H1 (cell line): ENCODE data around the gene SART1. TPM values are rescaled to one million over a fixed set of nuclear protein-coding genes. Genes with fewer than 3 reads are reported as not detected.
"Not testable (repeated sequence)": the region's sequence is repeated elsewhere in the genome, so short reads cannot be mapped to it uniquely, and the experiment has no call there.

Source experiments
- CTCF ChIA-PET: fragments of 300-600 bp; sonication (Branson Sonifier 250); formaldehyde crosslinking; loops from one replicate; lab custom pipeline; 2021; ENCODE audit not compliant: partially characterized antibody; lab: Charles Lee
- POLR2A ChIA-PET: fragments of 300-600 bp; sonication (Branson Sonifier 250); formaldehyde crosslinking; loops from one replicate; lab custom pipeline; 2021; ENCODE audit warnings: inconsistent platforms; ENCODE audit not compliant: partially characterized antibody; lab: Charles Lee
- DNase-seq, 2 experiments: peaks; one replicate each; pipeline versions ENCODE4 v3.0.0 to v3.0.0-alpha.2; 2010 to 2022; ENCODE audit warnings: low spot score in 2 of 2, low read depth in 1 of 2, mixed read lengths in 1 of 2
- FAIRE-seq: peaks from 2 replicates; lab custom pipeline; 2011; peaks lifted over from hg19 to GRCh38; lab: Jason Lieb, UNC
- H2AFZ ChIP-seq: 2 replicates; pipeline ENCODE4 v1.8.1; 2012; ENCODE audit warnings: low read length, inconsistent platforms
- H2AK5ac ChIP-seq: 2 replicates; pipeline ENCODE4 v1.6.1; 2013; ENCODE audit warnings: low read depth, low read length
- H2BK120ac ChIP-seq: replicated peaks from 2 replicates; pipeline ENCODE3; 2013; ENCODE audit warnings: low read depth, low read length, inconsistent platforms
- H2BK12ac ChIP-seq: 2 replicates; pipeline ENCODE4 v1.6.1; 2013; ENCODE audit warnings: low read depth, low read length
- H2BK15ac ChIP-seq: 2 replicates; pipeline ENCODE4 v1.6.1; 2013; ENCODE audit warnings: low read length
- H2BK20ac ChIP-seq: 2 replicates; pipeline ENCODE4 v1.6.1; 2013; ENCODE audit warnings: low read length
- H2BK5ac ChIP-seq: 2 replicates; pipeline ENCODE4 v1.6.1; 2013; ENCODE audit warnings: low read depth, low read length
- H3K14ac ChIP-seq: 2 replicates; pipeline ENCODE4 v1.6.1; 2013; ENCODE audit warnings: inconsistent platforms; ENCODE audit not compliant: insufficient read length
- H3K18ac ChIP-seq: 2 replicates; pipeline ENCODE4 v1.6.1; 2013; ENCODE audit warnings: low read length; ENCODE audit errors: extremely low read depth
- H3K23ac ChIP-seq: 2 replicates; pipeline ENCODE4 v1.6.1; 2013; ENCODE audit warnings: inconsistent platforms; ENCODE audit not compliant: insufficient read length
- H3K23me2 ChIP-seq: 2 replicates; pipeline ENCODE4 v1.6.1; 2013; ENCODE audit warnings: low read depth, low read length
- H3K27ac ChIP-seq: 2 replicates; pipeline ENCODE4 v1.6.1; 2011; ENCODE audit warnings: low read depth, low read length, inconsistent platforms
- H3K27me3 ChIP-seq, 4 experiments: replicated peaks in 1 of 4; 1 replicate in 1 of 4; 2 replicates in 3 of 4; pipeline versions ENCODE4 v1.6.1 to v1.8.1; 2011 to 2013; ENCODE audit warnings: low read length in 3 of 4, mild to moderate bottlenecking in 3 of 4, inconsistent platforms in 2 of 4, mixed read lengths in 2 of 4, moderate library complexity in 1 of 4; ENCODE audit not compliant: control insufficient read depth in 3 of 4, insufficient read depth in 3 of 4; ENCODE audit errors: extremely low read depth in 1 of 4
- H3K36me3 ChIP-seq, 4 experiments: 2 replicates each; pipeline versions ENCODE4 v1.6.1 to v1.8.1; 2011 to 2013; ENCODE audit warnings: mild to moderate bottlenecking in 4 of 4, low read length in 3 of 4, moderate library complexity in 2 of 4, control low read depth in 1 of 4, inconsistent platforms in 1 of 4; ENCODE audit not compliant: insufficient read depth in 4 of 4, control insufficient read depth in 2 of 4
- H3K4ac ChIP-seq: replicated peaks from 2 replicates; pipeline ENCODE3; 2013; ENCODE audit warnings: low read length, low read depth, mixed read lengths, inconsistent platforms; ENCODE audit not compliant: insufficient read length
- H3K4me1 ChIP-seq, 4 experiments: replicated peaks in 1 of 4; 1 replicate in 1 of 4; 2 replicates in 3 of 4; pipeline versions ENCODE4 v1.6.1 to v1.8.1; 2011 to 2013; ENCODE audit warnings: low read length in 3 of 4, inconsistent platforms in 2 of 4, mixed read lengths in 1 of 4; ENCODE audit not compliant: insufficient read depth in 4 of 4, control insufficient read depth in 3 of 4
- H3K4me2 ChIP-seq, 2 experiments: 2 replicates each; pipeline versions ENCODE4 v1.6.1 to v1.8.1; 2011 to 2013; ENCODE audit warnings: low read depth in 2 of 2, low read length in 2 of 2, control low read depth in 1 of 2, inconsistent platforms in 1 of 2, mild to moderate bottlenecking in 1 of 2; ENCODE audit not compliant: insufficient read depth in 1 of 2
- H3K4me3 ChIP-seq, 4 experiments: fragments of 200-600, 300-600 bp in 1 of 4; sonication (generic), shearing (Covaris generic), sonication (Bioruptor Twin) in 1 of 4; 2 replicates each; pipeline versions ENCODE4 v1.5.1 to v1.8.1; 2011 to 2016; ENCODE audit warnings: low read length in 4 of 4, low read depth in 3 of 4, control low read depth in 2 of 4, inconsistent platforms in 2 of 4, mild to moderate bottlenecking in 2 of 4, mixed read lengths in 1 of 4, moderate library complexity in 1 of 4; ENCODE audit not compliant: insufficient read depth in 2 of 4; ENCODE audit errors: extremely low read depth in 1 of 4
- H3K56ac ChIP-seq: replicated peaks from 2 replicates; pipeline ENCODE3; 2013; ENCODE audit warnings: low read depth, mild to moderate bottlenecking, mixed read lengths, low read length, inconsistent platforms; ENCODE audit not compliant: insufficient read length
- H3K79me1 ChIP-seq: 2 replicates; pipeline ENCODE4 v1.6.1; 2013; ENCODE audit warnings: low read depth, low read length, control low read depth
- H3K79me2 ChIP-seq, 2 experiments: 2 replicates each; pipeline versions ENCODE4 v1.6.1 to v1.8.1; 2012 to 2013; ENCODE audit warnings: low read length in 2 of 2, mild to moderate bottlenecking in 2 of 2, inconsistent platforms in 1 of 2; ENCODE audit not compliant: insufficient read depth in 2 of 2, control insufficient read depth in 1 of 2
- H3K9ac ChIP-seq, 4 experiments: replicated peaks in 1 of 4; 1 replicate in 1 of 4; 2 replicates in 3 of 4; pipeline versions ENCODE4 v1.6.1 to v1.8.1; 2011 to 2013; ENCODE audit warnings: low read depth in 3 of 4, low read length in 3 of 4, control low read depth in 2 of 4, mild to moderate bottlenecking in 2 of 4, moderate library complexity in 2 of 4, inconsistent platforms in 1 of 4; ENCODE audit errors: extremely low read depth in 1 of 4
- H3K9me3 ChIP-seq, 2 experiments: 2 replicates each; pipeline versions ENCODE4 v1.6.1 to v1.8.1; 2012 to 2013; ENCODE audit warnings: mild to moderate bottlenecking in 2 of 2, moderate library complexity in 2 of 2, control low read depth in 1 of 2, inconsistent platforms in 1 of 2, low read depth in 1 of 2, low read length in 1 of 2, mixed read lengths in 1 of 2; ENCODE audit not compliant: insufficient read depth in 2 of 2
- H4K20me1 ChIP-seq, 2 experiments: replicated peaks in 1 of 2; 2 replicates each; pipeline versions ENCODE3 to v1.8.1; 2011 to 2013; ENCODE audit warnings: inconsistent platforms in 2 of 2, low read length in 2 of 2, mild to moderate bottlenecking in 1 of 2; ENCODE audit not compliant: insufficient read depth in 2 of 2, control insufficient read depth in 1 of 2
- H4K5ac ChIP-seq: 2 replicates; pipeline ENCODE4 v1.6.1; 2013; ENCODE audit warnings: low read length, low read depth, mixed read lengths, inconsistent platforms; ENCODE audit not compliant: insufficient read length
- H4K8ac ChIP-seq: 2 replicates; pipeline ENCODE4 v1.8.0; 2013; ENCODE audit warnings: mild to moderate bottlenecking, moderate library complexity, low read length, inconsistent platforms; ENCODE audit not compliant: insufficient read depth; ENCODE audit errors: extremely low read depth
- H4K91ac ChIP-seq: replicated peaks from 2 replicates; pipeline ENCODE3; 2013; ENCODE audit warnings: low read length, mixed read lengths, inconsistent platforms; ENCODE audit not compliant: insufficient read length
- WGBS, 2 experiments: shearing (Covaris generic) in 1 of 2; methylation state at CpG; one replicate each; pipeline versions ENCODE4 v1.1.6 to v1.1.7; 2013 to 2015; ENCODE audit warnings: low lambda C conversion rate in 2 of 2, mixed read lengths in 2 of 2, inconsistent platforms in 1 of 2, low coverage in 1 of 2, missing lambda C conversion rate in 1 of 2; ENCODE audit not compliant: insufficient replicate concordance in 2 of 2, insufficient coverage in 1 of 2, insufficient read length in 1 of 2; ENCODE audit errors: extremely low coverage in 1 of 2, missing lambda C conversion rate in 1 of 2; 5-methylcytosine and 5-hydroxymethylcytosine counted together
- polyA plus RNA-seq, 7 experiments: library from polyadenylated mRNA; depleted of rRNA in 3 of 7; stranded (reverse) in 5 of 7; unstranded in 2 of 7; fragments of >200 nt in 5 of 7; fragments of 200-250 nt in 2 of 7; gene quantifications; 1 replicate in 5 of 7; 2 replicates in 1 of 7; 4 replicates in 1 of 7; pipeline versions ENCODE4 v1.2.1 to v1.2.3, GENCODE V29; 2011 to 2013; ENCODE audit warnings: missing spikeins in 2 of 7, mixed read lengths in 2 of 7
- total RNA-seq: library from RNA; stranded (reverse); fragmentation: NEBNext Ultra II Directional; extraction: Animal tissue kit (Norgen Biotek cat#: 25700); gene quantifications from 2 replicates; pipeline ENCODE4 v1.2.1, GENCODE V29; 2021

SART1 gene
- total and polyA plus RNA-seq, 2 of the 8 experiments (the other 6 are each of a cell fraction or from before 2014, with no cell fraction given) = 9.7 to 46.1 TPM

DNA sequence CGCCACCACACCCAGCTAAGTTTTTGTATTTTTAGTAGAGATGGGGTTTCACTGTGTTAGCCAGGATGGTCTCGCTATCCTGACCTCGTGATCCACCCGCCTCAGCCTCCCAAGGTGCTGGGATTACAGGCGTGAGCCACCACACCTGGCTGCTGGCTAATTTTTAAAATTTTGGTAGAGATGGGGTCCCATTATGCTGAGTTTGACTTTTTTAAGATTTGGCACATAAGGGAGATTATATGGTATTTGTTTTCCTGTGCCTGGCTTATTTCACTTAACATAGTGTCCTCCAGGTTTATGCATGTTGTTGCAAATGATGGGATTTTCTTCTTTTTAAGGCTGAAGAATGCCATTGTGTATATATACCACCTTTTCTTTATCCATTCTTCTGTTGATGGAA is 10.8 kb upstream of the SART1 start:
- not testable (repeated sequence) for H3K27ac ChIP-seq, H3K36me3 ChIP-seq, H3K23me2 ChIP-seq, H2AK5ac ChIP-seq, H3K4me2 ChIP-seq, H4K8ac ChIP-seq, H3K4me3 ChIP-seq, DNase-seq, H4K5ac ChIP-seq, H2BK15ac ChIP-seq, H3K4ac ChIP-seq, H2AFZ ChIP-seq, H2BK120ac ChIP-seq, H3K14ac ChIP-seq, H3K79me2 ChIP-seq, H3K79me1 ChIP-seq, H3K18ac ChIP-seq, H2BK20ac ChIP-seq, H2BK12ac ChIP-seq, H4K20me1 ChIP-seq, H3K23ac ChIP-seq, H3K9ac ChIP-seq, FAIRE-seq, H2BK5ac ChIP-seq, H3K56ac ChIP-seq, H3K27me3 ChIP-seq, H3K9me3 ChIP-seq, H4K91ac ChIP-seq
- CTCF ChIA-PET = interaction anchor here (0.7 kb wide), 1 partner anchor 8 kb away, joined by 3 read pairs; no protein-coding TSS in a partner anchor
- WGBS, 2 experiments = 99% methylated on average over 5 of the region's 5 CpGs; no CpG with 5 or more reads in 1 of the 2 experiments
- peaks cover 0 to 16% (median 10%) of the 10 kb centered on the region in 4 experiments; a peak in 6 of 7 replicates for H3K4me1 ChIP-seq
- POLR2A ChIA-PET = interaction anchor here (1.6 kb wide), 1 partner anchor 60 kb away, joined by 4 read pairs; the partner anchor contains the start of gene CCDC85B

DNA sequence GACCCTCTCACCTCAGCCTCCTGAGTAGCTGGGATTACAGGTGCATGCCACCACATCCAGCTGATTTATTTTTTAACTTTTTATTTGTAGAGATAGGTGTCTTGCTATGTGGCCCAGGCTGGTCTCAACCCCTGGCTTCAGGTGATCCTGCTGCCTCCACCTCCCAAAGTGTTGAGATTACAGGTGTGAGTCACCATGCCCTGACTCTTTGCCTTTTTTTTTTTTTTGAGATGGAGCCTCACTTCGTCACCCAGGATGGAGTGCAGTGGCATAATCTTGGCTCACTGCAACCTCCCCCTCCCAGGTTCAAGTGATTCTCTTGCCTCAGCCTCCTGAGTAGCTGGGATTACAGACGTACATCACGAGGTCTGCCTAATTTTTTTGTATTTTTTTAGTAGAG is 9.9 kb upstream of the SART1 start:
- H3K79me1 ChIP-seq, H3K18ac ChIP-seq, H3K79me2 ChIP-seq, H4K8ac ChIP-seq, H3K4me1 ChIP-seq, H3K9me3 ChIP-seq, H2AFZ ChIP-seq, H3K4me3 ChIP-seq, H3K9ac ChIP-seq, H3K56ac ChIP-seq, H3K36me3 ChIP-seq, FAIRE-seq, H2BK20ac ChIP-seq, H3K27me3 ChIP-seq, H3K4ac ChIP-seq, H4K5ac ChIP-seq, H3K23ac ChIP-seq, H2BK12ac ChIP-seq, H4K91ac ChIP-seq, H2BK120ac ChIP-seq, H3K27ac ChIP-seq, DNase-seq, H3K14ac ChIP-seq, H4K20me1 ChIP-seq, H3K4me2 ChIP-seq, H2AK5ac ChIP-seq, H2BK15ac ChIP-seq, H2BK5ac ChIP-seq, H3K23me2 ChIP-seq: not testable (repeated sequence)
- WGBS, 2 experiments = 67% methylated on average over 3 of the region's 3 CpGs; no CpG with 5 or more reads in 1 of the 2 experiments
- ChIA-PET CTCF (interaction anchor here (0.6 to 1.7 kb wide), 2 partner anchors 19 to 27 kb away, joined by 3 to 8 read pairs; no protein-coding TSS in a partner anchor), POLR2A (interaction anchor here (0.8 to 1.6 kb wide), 5 partner anchors 9 to 61 kb away, joined by 3 to 6 read pairs (median 3); partner anchors contain the start of genes CCDC85B and SART1)
